SH-SY5Y (cell line): ENCODE results near the gene NOL4L.

Source experiments
- GATA2 ChIP-seq: IDR thresholded peaks from 2 replicates; pipeline ENCODE4 v1.6.1; 2011; ENCODE audit warnings: mild to moderate bottlenecking, low read depth, low read length
- GATA3 ChIP-seq: IDR thresholded peaks from 2 replicates; pipeline ENCODE4 v1.6.1; 2011; ENCODE audit warnings: low read depth, mild to moderate bottlenecking, low read length, moderate library complexity

The NOL4L gene

DNA sequence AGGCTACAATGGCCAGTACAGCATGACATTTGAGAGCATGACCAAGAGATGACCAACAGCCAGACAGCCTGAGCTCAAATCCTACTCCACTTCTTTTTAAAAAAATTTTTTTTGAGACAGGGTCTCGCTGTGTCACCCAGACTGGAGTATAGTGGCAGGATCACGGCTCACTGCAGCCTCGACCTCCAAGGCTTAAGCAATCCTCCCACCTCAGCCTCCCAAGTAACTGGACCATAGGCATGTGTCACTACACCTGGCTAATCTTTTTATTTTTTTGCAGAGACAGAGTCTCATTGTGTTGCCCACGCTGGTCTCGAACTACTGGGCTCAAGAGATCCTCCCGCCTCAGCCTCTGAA, 42.9 kb downstream of the NOL4L start:
- TF ChIP-seq GATA3 = no peak
- no peak for TF ChIP-seq GATA2

DNA sequence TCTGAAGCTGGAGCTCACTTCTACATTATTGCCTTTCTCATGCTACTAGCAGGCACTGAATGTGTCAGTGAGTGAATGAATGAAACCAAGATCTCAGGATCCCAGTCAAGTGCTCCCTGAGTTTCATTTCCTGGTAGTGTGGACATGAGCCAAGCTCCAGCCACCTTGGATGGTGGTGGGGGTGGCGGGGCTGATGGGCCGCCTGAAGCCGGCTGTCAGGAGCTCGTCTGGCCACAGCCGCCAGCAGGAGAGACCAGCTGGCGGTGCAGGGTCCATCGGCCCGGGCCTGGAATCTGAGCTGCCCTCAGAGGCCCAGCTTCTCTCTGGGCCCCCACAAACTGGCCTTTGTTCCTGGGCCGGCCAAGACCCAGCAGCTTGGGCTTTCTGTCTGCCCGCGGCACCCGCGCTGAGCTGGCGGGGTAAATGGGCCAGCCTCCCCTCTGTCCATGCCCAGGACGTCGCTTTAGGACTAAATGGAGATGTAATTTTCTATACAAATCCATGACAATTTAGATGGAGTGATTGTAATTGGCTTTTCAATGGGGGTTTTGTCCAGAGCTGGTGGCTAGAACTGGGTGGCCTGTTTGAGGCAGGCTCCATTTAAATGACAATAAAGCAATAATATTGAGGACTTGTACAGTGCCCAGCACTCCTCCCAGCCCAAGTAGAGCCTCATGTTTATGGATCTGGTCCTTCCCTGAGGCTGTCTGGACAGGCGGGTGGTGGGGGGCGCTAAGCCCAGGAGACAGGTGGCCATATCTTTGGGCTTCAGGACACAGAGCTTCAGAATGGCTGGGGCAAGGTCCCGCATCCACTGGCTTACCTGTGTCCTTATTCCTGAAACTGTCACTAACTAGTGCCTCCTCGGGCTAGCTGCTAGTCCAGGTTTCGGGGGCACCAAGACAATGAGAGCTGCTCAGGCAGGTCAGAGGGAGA, 43.5 kb downstream of the NOL4L start:
- TF ChIP-seq GATA2 = no peak
- no peak for TF ChIP-seq GATA3

DNA sequence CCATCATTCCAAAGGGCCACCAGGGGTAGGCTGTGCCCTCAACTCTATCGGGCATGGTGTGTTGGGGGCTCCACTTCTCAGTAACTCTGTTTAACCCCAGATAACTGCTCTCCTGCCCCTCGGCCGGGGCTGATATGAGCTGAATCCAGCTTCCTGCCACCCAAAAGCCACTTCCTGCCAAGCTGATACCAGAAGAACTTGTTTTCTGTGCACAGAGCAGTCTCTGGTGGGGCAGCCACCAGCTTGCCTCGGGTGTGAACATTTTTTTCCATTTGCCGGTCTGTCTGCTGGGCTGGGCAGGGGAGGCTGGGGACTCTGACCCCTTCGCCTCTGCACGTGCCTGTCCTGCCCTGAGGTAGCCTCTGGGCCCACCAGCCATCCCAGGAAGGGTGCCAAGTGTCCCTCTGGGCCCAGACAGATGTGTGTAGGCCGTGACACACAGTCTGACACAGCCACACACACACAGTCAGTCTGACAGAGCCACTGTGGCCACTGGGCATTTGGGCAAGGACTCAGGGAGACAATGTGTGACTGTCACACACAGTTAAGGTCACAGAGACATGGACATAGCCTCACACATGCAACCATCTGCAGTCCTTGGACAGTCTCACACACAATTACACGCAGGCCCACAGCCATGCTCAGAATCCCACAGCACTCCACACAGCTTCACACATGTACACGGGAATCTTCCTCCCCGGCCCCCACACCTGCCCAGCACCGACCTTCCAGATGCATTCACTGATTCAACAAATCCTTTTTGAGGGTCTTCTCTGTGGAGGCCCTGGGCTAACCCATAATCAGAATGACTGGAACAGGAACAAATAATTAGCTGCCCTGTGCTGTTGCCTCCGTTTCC, 45.1 kb downstream of the NOL4L start:
- TF ChIP-seq GATA3 (no peak), GATA2 (no peak)

DNA sequence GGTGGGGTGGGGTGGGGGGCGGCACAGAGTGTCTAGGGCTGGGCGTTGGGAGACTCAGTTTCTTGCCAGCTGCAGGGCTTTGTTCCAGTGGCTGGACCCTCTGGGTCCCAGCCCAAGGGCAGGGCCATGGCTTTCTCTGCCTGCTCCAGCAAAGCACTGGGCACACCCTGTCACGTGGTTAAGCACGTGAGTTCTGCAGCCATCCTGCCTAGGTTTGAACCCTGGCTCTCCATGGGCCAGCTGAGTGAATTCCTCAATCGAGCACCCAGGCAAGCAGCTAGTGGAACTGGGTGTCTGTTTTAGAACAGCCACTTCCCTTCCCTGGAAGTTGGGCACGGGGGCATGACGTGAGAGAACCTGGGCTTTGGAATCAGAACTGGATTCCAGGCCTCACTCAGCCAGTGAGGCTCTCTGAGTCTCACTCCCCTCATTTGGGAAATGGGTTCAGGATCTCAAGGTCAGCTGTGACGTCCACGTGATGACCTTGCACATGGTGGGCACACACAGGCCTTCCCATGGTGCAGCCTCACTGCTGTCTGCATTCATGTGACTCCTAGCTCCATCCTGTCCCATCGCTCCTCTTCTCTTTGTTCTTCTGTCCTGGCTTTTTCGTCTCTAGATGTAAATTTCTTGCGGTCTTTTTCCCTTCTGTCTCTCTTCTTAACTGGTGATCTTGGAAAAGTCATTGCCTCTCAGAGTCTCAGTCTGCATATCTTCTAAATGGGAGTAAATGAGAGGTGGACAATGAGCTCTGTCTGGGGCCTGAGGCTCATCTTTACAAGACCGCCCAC, 45.9 kb downstream of the NOL4L start:
- TF ChIP-seq GATA2 (no peak), GATA3 (no peak)

DNA sequence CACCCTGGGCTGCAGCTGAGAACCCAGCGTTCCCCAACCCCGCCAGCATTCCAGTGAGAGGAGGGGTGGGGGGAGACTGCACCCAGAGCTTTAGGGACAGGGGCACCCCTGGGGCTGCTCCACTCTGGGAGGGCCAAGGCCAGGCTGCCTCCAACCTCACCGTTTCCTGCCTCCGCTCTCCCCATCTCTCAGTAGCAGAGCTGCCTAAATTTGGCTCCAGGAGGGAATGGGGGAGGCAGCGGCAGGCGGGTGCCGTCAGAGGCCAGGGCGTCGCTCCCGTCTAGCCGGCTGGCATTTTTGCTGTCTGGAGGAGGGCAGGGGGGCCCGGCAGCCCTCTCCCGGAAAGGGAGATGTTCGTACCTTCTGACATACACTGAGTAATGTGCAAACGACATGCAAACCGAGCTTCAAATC, 46.6 kb downstream of the NOL4L start:
- no peak for TF ChIP-seq GATA2
- TF ChIP-seq GATA3 = no peak

DNA sequence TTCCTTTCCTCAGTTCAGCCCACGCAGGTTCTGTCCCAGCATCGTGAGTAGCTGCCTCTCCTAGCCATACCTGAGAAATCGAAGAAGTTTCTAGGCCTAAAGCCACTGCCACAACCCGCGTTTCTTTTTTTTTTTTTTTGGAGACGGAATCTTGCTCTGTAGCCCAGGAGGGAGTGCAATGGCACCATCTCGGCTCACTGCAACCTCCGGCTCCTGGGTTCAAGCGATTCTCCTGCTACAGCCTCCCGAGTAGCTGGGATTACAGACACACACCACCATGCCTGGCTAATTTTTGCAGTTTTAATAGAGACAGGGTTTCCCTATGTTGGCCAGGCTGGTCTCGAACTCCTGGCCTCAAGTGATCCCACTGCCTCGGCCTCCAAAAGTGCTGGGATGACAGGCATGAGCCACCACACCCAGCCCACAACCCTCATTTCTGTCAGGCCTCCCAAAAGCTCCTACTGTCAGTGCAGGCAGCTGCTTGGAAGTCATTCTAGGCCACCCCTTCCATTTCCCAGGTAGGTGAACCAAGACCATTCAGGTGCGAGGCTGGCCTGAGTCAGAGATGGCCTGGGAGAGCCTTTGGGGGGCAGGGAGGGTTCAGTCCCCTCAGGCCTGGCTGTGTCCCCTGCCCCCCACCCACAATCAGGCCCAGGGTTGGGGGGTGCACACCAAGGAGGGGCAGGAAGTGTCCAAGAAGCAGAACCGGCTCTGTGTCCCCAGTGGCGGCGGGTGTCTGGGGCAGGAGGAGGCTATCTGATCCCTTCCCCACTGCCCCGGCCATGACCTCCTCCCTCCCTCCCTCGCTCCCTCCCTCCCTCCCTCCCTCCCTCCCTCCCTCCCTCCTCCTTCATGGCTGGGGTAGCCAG, 47.2 kb downstream of the NOL4L start:
- no peak for TF ChIP-seq GATA2
- TF ChIP-seq GATA3 = no peak

DNA sequence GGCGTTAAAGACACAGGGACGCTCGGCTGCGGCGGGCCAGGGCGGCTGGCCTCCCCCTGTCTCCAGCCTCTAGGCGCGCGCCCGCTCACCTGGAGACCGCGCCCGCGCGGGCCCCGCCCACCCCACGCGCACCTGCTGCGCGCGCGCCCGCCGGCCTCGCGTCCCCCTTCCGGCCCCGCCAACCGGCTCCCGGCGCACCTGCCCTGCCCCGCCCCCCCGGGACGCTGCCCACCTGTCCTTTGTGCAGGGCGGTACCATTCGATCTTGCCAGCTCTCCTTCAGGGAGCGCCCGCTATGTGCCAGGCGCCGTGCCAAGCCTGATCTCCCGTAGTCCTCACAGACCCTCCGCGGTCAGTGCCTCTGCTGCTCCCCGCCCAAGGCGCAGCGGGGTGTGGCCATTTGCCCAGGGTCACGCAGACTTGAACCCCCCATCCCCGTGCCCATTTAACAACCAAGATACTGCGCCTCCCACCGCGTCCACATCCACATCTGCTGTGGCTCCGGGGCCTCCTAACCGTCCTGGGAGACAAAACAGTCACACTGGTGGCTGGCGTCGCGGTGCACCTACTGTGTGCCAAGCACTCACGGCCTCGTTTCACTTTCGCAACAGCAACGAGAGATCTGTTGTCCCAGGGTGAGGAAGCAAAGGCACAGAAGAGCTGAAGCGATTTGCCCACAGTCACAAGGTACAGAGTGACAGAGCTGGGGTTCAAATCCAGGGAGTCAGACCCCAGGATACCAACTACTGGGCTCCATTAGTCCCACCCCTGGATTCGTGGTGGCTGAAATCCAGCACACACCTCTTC, 48.1 kb downstream of the NOL4L start:
- TF ChIP-seq GATA3 = no peak

DNA sequence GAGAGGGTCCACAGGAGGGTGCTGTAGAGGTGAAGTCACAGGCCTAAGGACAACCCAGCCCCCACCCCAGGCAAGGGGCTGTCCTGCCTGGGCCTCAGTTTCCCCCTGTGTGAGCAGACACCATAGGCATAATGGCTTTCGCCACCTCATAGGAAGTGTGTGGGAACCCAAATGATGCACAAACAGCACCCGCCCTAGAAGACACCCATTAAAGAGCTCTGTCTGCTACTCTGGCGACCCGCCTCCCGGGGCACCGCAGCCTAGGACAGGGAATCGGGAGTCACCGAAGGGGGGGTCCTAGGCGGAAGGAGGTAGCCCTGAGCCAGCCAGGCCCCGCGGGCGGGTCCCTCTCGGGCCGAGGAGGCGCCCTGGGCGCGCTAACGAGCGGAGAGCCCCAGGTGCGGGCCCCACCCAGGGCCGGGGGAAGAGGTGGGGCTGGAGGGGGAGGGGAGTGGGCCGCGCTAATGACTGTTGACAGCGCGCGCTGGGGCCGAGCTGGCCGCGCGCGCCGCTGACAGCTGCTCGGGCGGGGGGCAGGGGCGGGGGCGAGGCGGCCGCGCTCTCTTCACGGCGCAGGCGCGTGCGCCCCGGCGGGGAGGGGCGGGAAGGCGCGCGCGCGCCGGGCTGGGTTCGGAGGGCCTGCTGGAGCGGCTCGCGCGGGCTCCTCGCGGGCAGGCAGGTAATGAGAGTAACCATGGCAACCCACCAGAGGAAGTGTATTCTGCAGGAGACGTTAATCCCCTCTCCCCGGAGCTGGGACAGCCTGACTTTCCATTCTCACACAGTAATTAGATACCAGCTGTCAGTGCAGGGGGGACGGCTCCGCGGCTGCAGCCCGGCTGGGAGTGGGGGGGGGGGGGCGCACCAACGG, 48.9 kb downstream of the NOL4L start:
- TF ChIP-seq GATA2 = no peak
- no peak for TF ChIP-seq GATA3

DNA sequence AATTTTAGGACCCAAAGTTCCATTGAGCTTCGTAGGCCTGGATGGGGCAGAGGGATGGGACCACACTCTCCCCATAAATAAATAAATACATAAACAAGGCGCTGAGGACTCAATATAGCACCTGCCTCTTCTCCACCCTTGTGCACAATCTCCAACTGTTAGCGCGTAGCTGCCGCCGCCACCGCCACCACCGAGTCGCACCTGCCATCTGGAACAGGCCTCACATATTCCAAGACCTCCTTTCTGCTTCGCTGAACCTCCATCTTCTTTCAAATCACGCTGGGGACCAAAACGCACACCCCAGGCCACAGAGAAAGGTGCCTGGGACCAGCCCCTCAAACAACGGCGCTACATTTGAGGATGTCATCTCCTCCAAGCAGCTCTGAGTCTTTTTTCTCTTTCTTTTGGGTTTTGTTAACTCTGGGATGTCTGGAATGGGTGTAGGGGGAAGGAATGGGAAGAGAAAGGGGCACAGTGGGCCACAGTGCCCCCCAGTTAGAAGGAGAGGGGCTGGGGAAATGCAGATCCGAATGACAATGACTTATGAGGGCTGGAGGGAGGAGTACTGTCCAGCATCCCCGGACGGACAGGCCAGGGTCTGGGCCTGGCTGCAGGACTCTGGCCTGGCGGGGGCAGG, 49.7 kb downstream of the NOL4L start:
- TF ChIP-seq GATA2 (no peak), GATA3 (no peak)

DNA sequence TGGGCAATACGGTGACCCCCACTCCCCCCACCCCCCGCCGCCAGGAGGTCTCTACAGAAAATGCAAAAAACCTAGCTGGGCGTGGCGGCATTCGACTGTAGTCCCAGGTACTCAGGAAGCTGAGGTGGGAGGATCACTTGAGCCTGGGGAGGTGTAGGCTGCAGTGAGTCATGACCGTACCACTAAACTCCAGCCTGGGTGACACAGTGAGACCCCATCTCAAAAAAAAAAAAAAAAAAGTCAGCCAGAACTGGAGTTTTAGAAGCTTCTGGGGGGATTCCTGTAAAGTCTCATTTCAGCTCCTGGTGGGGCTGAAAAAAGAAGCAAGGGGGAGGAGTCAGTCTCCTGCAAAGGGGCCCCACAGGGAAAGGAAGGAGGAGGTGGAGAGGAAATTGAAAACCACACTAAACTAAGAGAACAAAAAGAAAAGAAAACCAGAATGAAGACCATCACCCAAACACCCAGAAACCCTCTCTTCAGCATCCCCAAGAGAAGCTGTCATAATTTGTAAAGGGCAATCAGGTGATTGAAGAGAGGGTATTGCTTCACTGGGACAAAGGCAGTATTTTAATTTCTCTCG, 50.4 kb downstream of the NOL4L start:
- TF ChIP-seq GATA3 (no peak), GATA2 (no peak)

DNA sequence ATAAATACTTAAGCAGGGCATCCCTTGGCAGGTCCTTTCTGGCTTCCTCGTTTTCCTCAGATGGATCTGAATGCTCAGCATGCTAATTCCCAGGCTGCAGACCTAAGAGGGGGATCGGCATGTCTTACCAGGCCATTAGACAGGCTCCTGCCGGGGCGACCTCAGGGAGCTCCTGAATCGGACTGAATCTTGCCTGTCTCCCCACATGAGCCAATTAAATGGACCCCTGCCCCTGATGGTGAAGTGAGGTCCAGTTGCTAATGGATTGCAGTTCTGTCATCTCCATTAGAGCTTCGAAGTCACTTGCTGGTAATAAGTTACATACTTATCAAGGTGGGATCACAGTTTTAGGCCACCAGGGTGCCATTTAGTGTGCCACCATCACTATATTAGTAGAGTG, 51.4 kb downstream of the NOL4L start:
- TF ChIP-seq GATA2 (no peak), GATA3 (no peak)
